GM18909 (cell line): ENCODE data around the gene MIR17HG.
"Not testable (repeated sequence)": the region's sequence is repeated elsewhere in the genome, so short reads cannot be mapped to it uniquely, and the experiment has no call there.

Experiments used
- ATAC-seq: cut with Tn5 transposase; IDR thresholded peaks from one replicate; pipeline ENCODE4 v1.9.1; 2021; ENCODE audit warnings: mild to moderate bottlenecking; ENCODE audit not compliant: unreplicated experiment, poor library complexity

The MIR17HG gene

GRCh38 chr13:91347202-91347995, at the start of gene MIR17HG:
MIR17HG (plus strand) TSS chr13:91347687.
- ATAC-seq: peak; percentile 66

- no peak for ATAC-seq
Measured at GRCh38 chr13:91298060-91298459, 49.4 kb upstream of the MIR17HG start.

- peak; percentile 84 for ATAC-seq
Measured at GRCh38 chr13:91302111-91302510, 45.4 kb upstream of the MIR17HG start.

- no peak for ATAC-seq
Measured at GRCh38 chr13:91303031-91303430, 44.5 kb upstream of the MIR17HG start.

- no peak for ATAC-seq
Measured at GRCh38 chr13:91304741-91305140, 42.7 kb upstream of the MIR17HG start.

- ATAC-seq: no peak
Measured at GRCh38 chr13:91305652-91306051, 41.8 kb upstream of the MIR17HG start.

- no peak for ATAC-seq
Measured at GRCh38 chr13:91307887-91308286, 39.6 kb upstream of the MIR17HG start.

GRCh38 chr13:91308299-91308698, 39.2 kb upstream of the MIR17HG start:
- ATAC-seq: no peak

- no peak for ATAC-seq
Measured at GRCh38 chr13:91311491-91311890, 36.0 kb upstream of the MIR17HG start.

GRCh38 chr13:91312324-91312723, 35.2 kb upstream of the MIR17HG start:
- no peak for ATAC-seq

- peak; percentile 85 for ATAC-seq
Measured at GRCh38 chr13:91313103-91313502, 34.4 kb upstream of the MIR17HG start.

GRCh38 chr13:91313581-91313980, 33.9 kb upstream of the MIR17HG start:
- ATAC-seq: peak; percentile 81

- no peak for ATAC-seq
Measured at GRCh38 chr13:91314888-91315287, 32.6 kb upstream of the MIR17HG start.

GRCh38 chr13:91318886-91319285, 28.6 kb upstream of the MIR17HG start:
- ATAC-seq: peak; percentile 53

GRCh38 chr13:91319996-91320395, 27.5 kb upstream of the MIR17HG start:
- no peak for ATAC-seq

GRCh38 chr13:91320990-91321389, 26.5 kb upstream of the MIR17HG start:
- ATAC-seq: not testable (repeated sequence)

GRCh38 chr13:91323349-91323748, 24.1 kb upstream of the MIR17HG start:
- ATAC-seq: no peak

GRCh38 chr13:91326146-91326545, 21.3 kb upstream of the MIR17HG start:
- no peak for ATAC-seq

- no peak for ATAC-seq
Measured at GRCh38 chr13:91328726-91329125, 18.8 kb upstream of the MIR17HG start.

GRCh38 chr13:91329733-91330132, 17.8 kb upstream of the MIR17HG start:
- ATAC-seq: peak; percentile 35

GRCh38 chr13:91331047-91331915, 16.2 kb upstream of the MIR17HG start:
- peak; percentile 79 for ATAC-seq
